MCF 10A (cell line): Measurements from ENCODE around the gene AMZ1. TPM values are rescaled to one million over a fixed set of nuclear protein-coding genes. Genes with fewer than 3 reads are reported as not detected.
"Not testable (repeated sequence)": the region's sequence is repeated elsewhere in the genome, so short reads cannot be mapped to it uniquely, and the experiment has no call there.

Experiments used
- BruUV-seq: library from RNA; stranded (reverse); fragments of 400-500 nt; replicated peaks from 2 replicates; lab custom pipeline; 2021; lab: Mats Ljungman, UMichigan
- CTCF ChIA-PET: fragments of 300-600 bp; sonication (Branson Sonifier 250); formaldehyde crosslinking; extraction: SDS; loops from one replicate; lab custom pipeline; 2021; ENCODE audit warnings: antibody characterized with exemption, inconsistent platforms; lab: Yijun Ruan, JAX
- POLR2A ChIA-PET: fragments of 300-600, 350-650 bp; sonication (Branson Sonifier 250); formaldehyde crosslinking; extraction: SDS; loops from one replicate; lab custom pipeline; 2020; ENCODE audit warnings: antibody characterized with exemption, inconsistent platforms; lab: Yijun Ruan, JAX
- DNase-seq: peaks from one replicate; pipeline ENCODE4 v3.0.0-alpha.2; 2018; ENCODE audit not compliant: unreplicated experiment
- H3K27ac Mint-ChIP-seq: one replicate; pipeline ENCODE4 v1.8.0; 2022; ENCODE audit warnings: mild to moderate bottlenecking, low read depth, mixed read lengths; ENCODE audit not compliant: unreplicated experiment
- H3K27me3 Mint-ChIP-seq: one replicate; pipeline ENCODE4 v1.8.0; 2022; ENCODE audit warnings: mixed read lengths; ENCODE audit not compliant: insufficient read depth, unreplicated experiment
- H3K36me3 Mint-ChIP-seq: one replicate; pipeline ENCODE4 v1.8.0; 2022; ENCODE audit warnings: mild to moderate bottlenecking, moderate library complexity, mixed read lengths; ENCODE audit not compliant: insufficient read depth, unreplicated experiment
- H3K4me1 Mint-ChIP-seq: one replicate; pipeline ENCODE4 v1.8.0; 2022; ENCODE audit warnings: mixed read lengths; ENCODE audit not compliant: insufficient read depth, unreplicated experiment
- H3K4me3 Mint-ChIP-seq: one replicate; pipeline ENCODE4 v1.8.0; 2022; ENCODE audit warnings: mild to moderate bottlenecking, moderate library complexity, mixed read lengths; ENCODE audit not compliant: unreplicated experiment
- H3K9me3 Mint-ChIP-seq: one replicate; pipeline ENCODE4 v1.8.0; 2022; ENCODE audit warnings: mixed read lengths; ENCODE audit not compliant: unreplicated experiment
- intact Hi-C: fragments of 100-400 bp; cut with micrococcal nuclease; formaldehyde crosslinking; loops from 2 replicates; pipeline ENCODE4 v1.14.1; 2022
- total RNA-seq: library from RNA; stranded (reverse); gene quantifications from 2 replicates; pipeline ENCODE4 v1.2.3, GENCODE V29; 2022
- TF ChIP-seq, protein P1 (sequence below): fragments of 200-600 bp; IDR thresholded peaks from one replicate; pipeline ENCODE4 v1.8.0; 2022; ENCODE audit warnings: antibody characterized with exemption, mild to moderate bottlenecking; ENCODE audit not compliant: unreplicated experiment

AMZ1 gene
- total RNA-seq, 1 experiment from 2014 or later, result not detected

DNA sequence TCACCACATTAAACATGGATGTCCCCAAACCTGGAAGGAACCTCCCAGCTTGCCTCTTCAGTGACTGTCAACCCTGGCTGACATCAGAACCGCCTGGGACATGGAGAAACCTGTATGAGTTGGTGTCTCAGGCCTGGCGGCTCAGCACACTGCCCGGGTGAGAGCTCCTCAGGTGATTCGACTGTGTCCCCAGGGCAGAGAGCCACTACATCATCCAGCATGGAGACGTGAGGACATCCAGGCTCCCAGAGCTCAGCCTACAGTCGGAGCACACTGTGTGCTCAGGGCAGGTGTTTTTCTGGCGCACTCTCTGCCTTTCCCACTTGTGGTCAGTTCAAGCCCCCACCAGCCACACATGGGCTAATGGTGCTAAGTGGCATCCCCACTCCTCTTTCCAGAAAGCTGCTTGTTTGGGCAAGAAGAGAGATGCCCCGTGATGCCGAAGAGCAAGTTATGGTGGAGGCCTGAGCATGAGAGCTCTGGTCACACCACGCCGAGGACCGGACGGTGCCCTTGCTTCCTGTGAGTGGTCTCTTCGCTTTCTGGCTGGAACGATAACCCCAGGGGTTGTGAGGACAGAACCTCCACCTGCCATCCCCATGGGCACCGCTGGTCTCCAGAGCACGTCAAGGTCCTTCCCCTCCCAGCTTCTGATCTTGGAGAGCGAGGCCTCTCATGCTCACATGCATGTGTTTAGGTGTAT is 38.5 kb downstream of the AMZ1 start:
- ChIA-PET CTCF (interaction anchor here (0.9 to 1.7 kb wide), 2 partner anchors 16 to 46 kb away, joined by 4 to 7 read pairs; no protein-coding TSS in a partner anchor), POLR2A (interaction anchor here (0.6 kb wide), 1 partner anchor 19 kb away, joined by 3 read pairs; no protein-coding TSS in a partner anchor)
- BruUV-seq, result no TSS peak
- no peak for DNase-seq
- Mint-ChIP-seq H3K36me3 (peaks cover 53% of the 10 kb centered on the region), H3K27ac (no peak overlapping the region), H3K27me3 (no peaks in the 10 kb centered on the region), H3K4me1 (no peaks in the 10 kb centered on the region), H3K9me3 (no peaks in the 10 kb centered on the region), H3K4me3 (no peak overlapping the region)
- TF ChIP-seq, protein P1, sequence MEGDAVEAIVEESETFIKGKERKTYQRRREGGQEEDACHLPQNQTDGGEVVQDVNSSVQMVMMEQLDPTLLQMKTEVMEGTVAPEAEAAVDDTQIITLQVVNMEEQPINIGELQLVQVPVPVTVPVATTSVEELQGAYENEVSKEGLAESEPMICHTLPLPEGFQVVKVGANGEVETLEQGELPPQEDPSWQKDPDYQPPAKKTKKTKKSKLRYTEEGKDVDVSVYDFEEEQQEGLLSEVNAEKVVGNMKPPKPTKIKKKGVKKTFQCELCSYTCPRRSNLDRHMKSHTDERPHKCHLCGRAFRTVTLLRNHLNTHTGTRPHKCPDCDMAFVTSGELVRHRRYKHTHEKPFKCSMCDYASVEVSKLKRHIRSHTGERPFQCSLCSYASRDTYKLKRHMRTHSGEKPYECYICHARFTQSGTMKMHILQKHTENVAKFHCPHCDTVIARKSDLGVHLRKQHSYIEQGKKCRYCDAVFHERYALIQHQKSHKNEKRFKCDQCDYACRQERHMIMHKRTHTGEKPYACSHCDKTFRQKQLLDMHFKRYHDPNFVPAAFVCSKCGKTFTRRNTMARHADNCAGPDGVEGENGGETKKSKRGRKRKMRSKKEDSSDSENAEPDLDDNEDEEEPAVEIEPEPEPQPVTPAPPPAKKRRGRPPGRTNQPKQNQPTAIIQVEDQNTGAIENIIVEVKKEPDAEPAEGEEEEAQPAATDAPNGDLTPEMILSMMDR, result no peak
- intact Hi-C loops, result loop anchor here (10.0 kb wide), 1 partner anchor 148 kb away; no protein-coding TSS in a partner anchor

DNA sequence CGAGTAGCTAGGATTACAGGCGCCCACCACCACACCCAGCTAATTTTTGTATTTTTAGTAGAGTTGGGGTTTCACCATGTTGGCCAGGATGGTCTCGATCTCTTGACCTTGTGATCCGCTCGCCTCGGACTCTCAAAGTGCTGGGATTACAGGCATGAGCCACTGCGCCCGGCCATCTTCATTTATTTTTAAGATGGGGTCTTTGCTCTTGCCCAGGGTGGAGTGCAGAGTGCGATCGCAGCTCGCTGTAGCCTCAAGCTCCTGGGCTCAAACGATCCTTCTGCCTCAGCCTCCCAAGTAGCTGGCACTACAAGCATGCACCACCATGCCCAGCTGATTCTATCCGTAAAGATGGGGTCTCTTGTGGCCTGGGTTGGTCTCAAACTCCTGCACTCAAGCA is 39.2 kb downstream of the AMZ1 start:
- H3K4me3 Mint-ChIP-seq, BruUV-seq, H3K27me3 Mint-ChIP-seq, H3K4me1 Mint-ChIP-seq, H3K27ac Mint-ChIP-seq, DNase-seq, H3K9me3 Mint-ChIP-seq: not testable (repeated sequence)
- ChIA-PET CTCF (interaction anchor here (0.6 kb wide), 1 partner anchor 57 kb away, joined by 3 read pairs; no protein-coding TSS in a partner anchor), POLR2A (interaction anchor here (0.6 to 0.7 kb wide), 2 partner anchors 17 to 18 kb away, joined by 3 read pairs; no protein-coding TSS in a partner anchor)
- intact Hi-C loops, result loop anchor here (10.0 kb wide), 1 partner anchor 148 kb away; no protein-coding TSS in a partner anchor
- peaks cover 55% of the 10 kb centered on the region for H3K36me3 Mint-ChIP-seq

DNA sequence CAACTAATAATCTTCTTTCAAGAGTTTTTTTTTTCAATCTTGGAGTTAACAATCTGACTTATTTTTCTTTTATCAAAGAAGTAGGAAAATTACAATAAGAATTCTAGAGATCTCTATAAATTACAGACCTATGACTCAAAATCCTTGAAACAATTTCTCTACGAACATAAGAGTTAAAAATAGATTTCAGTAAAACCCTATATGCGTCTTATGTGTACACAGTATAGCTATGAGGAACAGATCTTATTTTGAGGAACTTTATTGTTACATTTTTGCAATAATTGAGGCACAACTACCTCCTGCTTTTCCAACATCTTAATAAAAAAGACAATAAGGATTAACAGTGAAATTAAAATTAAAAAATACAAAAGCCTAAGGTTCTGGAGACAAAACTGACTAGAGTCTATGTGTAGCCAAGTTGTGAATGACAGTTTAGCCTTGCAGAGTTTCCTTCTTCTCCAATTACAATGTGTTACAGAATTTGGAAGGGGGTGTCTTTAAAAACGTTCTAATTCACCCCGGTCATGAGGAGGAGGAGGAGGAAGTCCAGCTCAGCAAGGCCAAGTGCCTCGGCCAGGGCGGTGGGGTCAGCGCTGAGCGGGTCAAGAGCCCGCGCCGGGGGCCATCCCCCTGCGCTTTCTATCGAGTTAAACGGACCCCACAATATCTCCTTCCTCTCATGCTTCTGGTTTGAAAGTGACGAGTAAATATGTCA is 40.5 kb downstream of the AMZ1 start:
- POLR2A ChIA-PET, result no interaction called here
- no peaks in the 10 kb centered on the region for H3K27me3 Mint-ChIP-seq
- H3K36me3 Mint-ChIP-seq, result peaks cover 51% of the 10 kb centered on the region
- CTCF ChIA-PET, result interaction anchor here (1.3 kb wide), 1 partner anchor 11 kb away, joined by 3 read pairs; no protein-coding TSS in a partner anchor
- no peaks in the 10 kb centered on the region for H3K4me1 Mint-ChIP-seq
- DNase-seq, result no peak
- TF ChIP-seq, protein P1, result no peak
- intact Hi-C loops, result loop anchor here (10.0 kb wide), 1 partner anchor 146 kb away; no protein-coding TSS in a partner anchor
- no peaks in the 10 kb centered on the region for H3K9me3 Mint-ChIP-seq
- no peak overlapping the region for H3K4me3 Mint-ChIP-seq
- BruUV-seq, result no TSS peak
- no peak overlapping the region for H3K27ac Mint-ChIP-seq

DNA sequence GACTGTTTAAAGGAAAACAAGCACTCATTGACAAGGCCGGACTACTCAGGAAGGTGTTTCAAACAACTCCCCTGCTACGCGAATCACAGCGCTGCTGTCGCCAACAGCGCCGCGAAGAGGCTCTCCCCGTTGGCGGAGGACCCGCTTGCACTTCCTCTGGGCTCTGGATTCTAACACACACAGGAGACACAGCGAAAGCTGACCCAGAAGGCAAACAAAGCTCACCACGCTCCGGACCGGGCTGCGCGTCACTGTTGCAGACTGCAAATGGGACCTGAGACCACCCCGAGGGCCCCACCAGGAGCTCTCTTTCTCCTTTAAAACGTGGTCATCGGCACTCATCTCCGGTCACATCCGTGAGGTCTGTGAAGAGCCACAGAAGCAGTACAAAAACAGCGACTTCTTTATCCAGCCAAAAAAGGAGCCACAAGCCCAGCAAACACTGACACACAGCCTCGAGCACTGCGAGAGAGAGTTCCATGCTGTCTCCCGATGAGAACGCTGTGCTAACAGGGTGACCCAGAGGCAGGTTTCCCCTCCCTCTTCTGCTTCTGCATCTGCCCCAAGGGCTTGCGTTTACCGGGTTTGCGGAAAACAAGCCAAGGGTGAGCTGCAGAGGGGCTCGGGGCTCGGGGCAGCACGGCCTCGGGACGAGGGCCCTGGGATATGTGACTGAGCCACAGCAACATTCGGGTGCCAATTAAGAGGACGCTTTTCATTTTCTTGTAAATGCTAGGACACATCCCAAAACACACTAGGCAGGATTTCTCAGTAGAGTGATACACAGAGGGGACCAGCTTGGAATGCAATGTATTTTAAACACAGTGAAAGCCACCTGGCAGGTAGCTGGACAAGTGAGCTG is 41.3 kb downstream of the AMZ1 start:
- DNase-seq, result no peak
- POLR2A ChIA-PET, result interaction anchor here (1.0 kb wide), 1 partner anchor 29 kb away, joined by 3 read pairs; no protein-coding TSS in a partner anchor
- Mint-ChIP-seq H3K27ac (no peak overlapping the region), H3K9me3 (no peaks in the 10 kb centered on the region), H3K4me3 (no peak overlapping the region), H3K36me3 (peaks cover 45% of the 10 kb centered on the region), H3K4me1 (no peaks in the 10 kb centered on the region), H3K27me3 (no peaks in the 10 kb centered on the region)
- CTCF ChIA-PET, result interaction anchor here (1.3 kb wide), 1 partner anchor 10 kb away, joined by 3 read pairs; no protein-coding TSS in a partner anchor
- BruUV-seq, result TSS peak; percentile 18
- TF ChIP-seq, protein P1, result no peak
- intact Hi-C loops, result loop anchor here (10.0 kb wide), 1 partner anchor 146 kb away; no protein-coding TSS in a partner anchor
